ENCODE data around the gene RALGAPB. TPM values are rescaled to one million over a fixed set of nuclear protein-coding genes. Genes with fewer than 3 reads are reported as not detected.

The RALGAPB gene
- total and polyA plus RNA-seq, 2 of the 13 experiments (the other 11 are each of a cell fraction or from before 2014, with no cell fraction given): 17.6 to 30.6 TPM

DNA sequence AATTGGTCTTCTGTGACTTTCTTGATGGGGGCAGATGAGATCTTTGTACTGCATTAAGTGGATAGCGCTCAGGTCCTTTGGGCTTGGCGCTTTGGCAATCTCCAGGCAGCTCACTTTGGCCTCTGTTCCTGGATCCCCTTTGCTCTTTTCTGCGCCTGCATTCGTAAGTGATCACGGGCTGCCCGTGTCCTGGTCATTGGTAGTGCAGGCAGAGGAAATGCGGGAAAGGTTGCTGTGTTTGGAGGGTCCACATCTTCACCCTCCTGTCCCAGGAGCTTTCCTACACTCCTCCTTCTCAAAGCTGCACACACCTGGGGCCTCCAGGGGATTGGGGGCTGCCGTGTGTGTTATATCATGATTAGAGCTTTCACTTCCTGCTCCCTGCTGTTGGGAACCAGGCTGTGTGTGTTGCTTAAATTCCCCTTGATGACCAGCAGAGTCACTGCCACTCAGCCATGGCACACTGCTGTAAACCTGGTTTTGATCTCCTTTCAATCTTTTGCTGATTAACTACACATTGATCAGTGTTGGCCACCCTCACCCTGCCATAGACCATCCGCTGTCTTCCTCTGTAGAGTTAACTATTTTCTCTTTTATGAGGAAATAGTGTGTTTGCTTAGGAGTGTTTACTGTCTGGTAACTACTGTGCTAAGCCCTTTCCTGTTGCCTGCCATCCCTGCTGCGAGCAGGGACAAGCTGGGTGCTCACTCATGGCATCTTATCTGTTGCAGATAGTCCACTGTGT is 24.5 kb upstream of the RALGAPB start (continued):
- TF ChIP-seq THYN1 (CRISPR knock-in tag; IDR thresholded peaks at IDR 0.05; ENCODE audit: borderline replicate concordance, low read depth) (no peak), ZNF7 (CRISPR knock-in tag; IDR thresholded peaks at IDR 0.05) (no peak), ZFP90 (CRISPR knock-in tag; IDR thresholded peaks at IDR 0.05; ENCODE audit: borderline replicate concordance) (peak; percentile 62; the same call in 1 of the 2 replicates), ZNF850 (CRISPR knock-in tag; conservative IDR thresholded peaks at IDR 0.05) (no peak), ZKSCAN5 (CRISPR knock-in tag; IDR thresholded peaks at IDR 0.05) (no peak), ZSCAN30 (CRISPR knock-in tag; IDR thresholded peaks at IDR 0.05) (no peak), ZNF296 (CRISPR knock-in tag; conservative IDR thresholded peaks at IDR 0.05) (no peak), ZNF136 (CRISPR knock-in tag; IDR thresholded peaks at IDR 0.05; ENCODE audit: low read depth) (no peak), NCOA1 (CRISPR knock-in tag; IDR thresholded peaks at IDR 0.05) (no peak), SIX1 (CRISPR knock-in tag; IDR thresholded peaks at IDR 0.05; ENCODE audit: borderline replicate concordance) (no peak; the same call in 1 of the 2 replicates), MBD4 (IDR thresholded peaks at IDR 0.05; ENCODE audit: borderline replicate concordance, low read length) (no peak), RFXAP (CRISPR knock-in tag; IDR thresholded peaks at IDR 0.05; ENCODE audit: borderline replicate concordance) (no peak; the same call in 1 of the 2 replicates), ZNF430 (CRISPR knock-in tag; IDR thresholded peaks at IDR 0.05) (peak; percentile 73; the same call in 1 of the 2 replicates), ZBTB42 (CRISPR knock-in tag; IDR thresholded peaks at IDR 0.05) (no peak), ZNF780A (CRISPR knock-in tag; IDR thresholded peaks at IDR 0.05) (no peak), ZNF652 (CRISPR knock-in tag; IDR thresholded peaks at IDR 0.05; ENCODE audit: borderline replicate concordance, low read depth) (peak; percentile 95), ZFYVE20 (CRISPR knock-in tag; IDR thresholded peaks at IDR 0.05; ENCODE audit: borderline replicate concordance, low read depth) (no peak), ZNF441 (CRISPR knock-in tag; IDR thresholded peaks at IDR 0.05; ENCODE audit: borderline replicate concordance) (no peak), NFATC3 (CRISPR knock-in tag; IDR thresholded peaks at IDR 0.05) (0 out of 2 replicates have a peak, but pooled peaks have one; percentile 19), ZNF841 (CRISPR knock-in tag; IDR thresholded peaks at IDR 0.05; ENCODE audit: borderline replicate concordance) (no peak), FOSL2 (CRISPR knock-in tag; IDR thresholded peaks at IDR 0.05) (peak; percentile 61), CBX2 (IDR thresholded peaks at IDR 0.05; ENCODE audit: low read depth, low read length) (no peak), CBX2 (CRISPR knock-in tag; IDR thresholded peaks at IDR 0.05; ENCODE audit: low read depth) (no peak), SALL2 (CRISPR knock-in tag; IDR thresholded peaks at IDR 0.05) (no peak; the same call in 1 of the 2 replicates), ZNF724P (CRISPR knock-in tag; IDR thresholded peaks at IDR 0.05; ENCODE audit: borderline replicate concordance) (no peak), ZNF207 (IDR thresholded peaks at IDR 0.05; ENCODE audit: borderline replicate concordance) (no peak)
- TF ChIP-seq, protein P1, sequence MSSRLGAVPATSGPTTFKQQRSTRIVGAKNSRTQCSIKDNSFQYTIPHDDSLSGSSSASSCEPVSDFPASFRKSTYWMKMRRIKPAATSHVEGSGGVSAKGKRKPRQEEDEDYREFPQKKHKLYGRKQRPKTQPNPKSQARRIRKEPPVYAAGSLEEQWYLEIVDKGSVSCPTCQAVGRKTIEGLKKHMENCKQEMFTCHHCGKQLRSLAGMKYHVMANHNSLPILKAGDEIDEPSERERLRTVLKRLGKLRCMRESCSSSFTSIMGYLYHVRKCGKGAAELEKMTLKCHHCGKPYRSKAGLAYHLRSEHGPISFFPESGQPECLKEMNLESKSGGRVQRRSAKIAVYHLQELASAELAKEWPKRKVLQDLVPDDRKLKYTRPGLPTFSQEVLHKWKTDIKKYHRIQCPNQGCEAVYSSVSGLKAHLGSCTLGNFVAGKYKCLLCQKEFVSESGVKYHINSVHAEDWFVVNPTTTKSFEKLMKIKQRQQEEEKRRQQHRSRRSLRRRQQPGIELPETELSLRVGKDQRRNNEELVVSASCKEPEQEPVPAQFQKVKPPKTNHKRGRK (CRISPR knock-in tag; IDR thresholded peaks at IDR 0.05): no peak
- TF ChIP-seq, protein P2, sequence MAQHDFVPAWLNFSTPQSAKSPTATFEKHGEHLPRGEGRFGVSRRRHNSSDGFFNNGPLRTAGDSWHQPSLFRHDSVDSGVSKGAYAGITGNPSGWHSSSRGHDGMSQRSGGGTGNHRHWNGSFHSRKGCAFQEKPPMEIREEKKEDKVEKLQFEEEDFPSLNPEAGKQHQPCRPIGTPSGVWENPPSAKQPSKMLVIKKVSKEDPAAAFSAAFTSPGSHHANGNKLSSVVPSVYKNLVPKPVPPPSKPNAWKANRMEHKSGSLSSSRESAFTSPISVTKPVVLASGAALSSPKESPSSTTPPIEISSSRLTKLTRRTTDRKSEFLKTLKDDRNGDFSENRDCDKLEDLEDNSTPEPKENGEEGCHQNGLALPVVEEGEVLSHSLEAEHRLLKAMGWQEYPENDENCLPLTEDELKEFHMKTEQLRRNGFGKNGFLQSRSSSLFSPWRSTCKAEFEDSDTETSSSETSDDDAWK (CRISPR knock-in tag; IDR thresholded peaks at IDR 0.05): no peak
- TF ChIP-seq, protein P3, sequence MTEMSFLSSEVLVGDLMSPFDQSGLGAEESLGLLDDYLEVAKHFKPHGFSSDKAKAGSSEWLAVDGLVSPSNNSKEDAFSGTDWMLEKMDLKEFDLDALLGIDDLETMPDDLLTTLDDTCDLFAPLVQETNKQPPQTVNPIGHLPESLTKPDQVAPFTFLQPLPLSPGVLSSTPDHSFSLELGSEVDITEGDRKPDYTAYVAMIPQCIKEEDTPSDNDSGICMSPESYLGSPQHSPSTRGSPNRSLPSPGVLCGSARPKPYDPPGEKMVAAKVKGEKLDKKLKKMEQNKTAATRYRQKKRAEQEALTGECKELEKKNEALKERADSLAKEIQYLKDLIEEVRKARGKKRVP (CRISPR knock-in tag; IDR thresholded peaks at IDR 0.05): peak in 1 of 2 experiments; percentile 40; a peak in 2 of 4 replicates
